ENCODE results near the gene ATP6V0E2.

Gene ATP6V0E2

DNA sequence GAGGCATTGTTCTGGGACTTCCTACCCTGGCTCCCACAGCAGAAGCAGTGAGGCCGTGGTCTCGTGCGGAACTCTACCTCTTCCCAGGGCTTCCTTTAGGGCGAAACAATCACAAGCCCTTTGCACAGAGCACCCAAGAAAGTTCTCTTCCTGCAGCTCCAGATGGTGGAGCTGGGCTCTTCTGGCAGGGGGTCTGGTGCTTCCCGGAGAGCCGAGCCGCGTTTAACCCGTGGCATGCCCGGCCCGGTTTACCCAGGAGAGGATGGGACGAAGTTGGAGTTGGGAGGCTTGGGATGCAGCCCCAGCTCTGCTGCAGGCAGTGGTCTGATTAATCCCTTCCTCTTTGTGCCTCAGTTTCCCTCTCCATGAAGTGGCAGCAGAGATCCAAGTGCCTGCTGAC lies 9.0 kb upstream of the ATP6V0E2 start:
- no peak for DNase-seq

DNA sequence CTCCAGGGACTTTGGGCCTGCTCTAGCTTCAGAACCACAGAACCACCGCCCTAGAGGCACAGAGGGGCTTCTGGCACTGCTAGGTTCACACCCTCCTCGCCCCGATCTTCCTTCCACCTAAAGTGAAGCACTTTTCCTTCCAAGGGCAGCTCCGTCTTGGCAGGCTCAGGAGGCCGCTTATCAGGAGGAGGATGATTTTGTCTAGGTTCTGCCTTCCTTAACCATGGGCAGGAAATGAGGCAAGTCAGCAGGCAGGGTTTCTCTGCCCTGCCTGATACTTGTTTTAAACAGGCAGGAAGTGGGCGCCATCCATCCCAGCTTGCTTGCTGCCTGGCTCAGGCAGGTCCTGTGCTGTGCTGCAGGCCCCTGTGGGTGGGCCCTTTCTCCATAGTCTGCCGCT lies 8.3 kb upstream of the ATP6V0E2 start:
- peak; percentile 30 for DNase-seq

DNA sequence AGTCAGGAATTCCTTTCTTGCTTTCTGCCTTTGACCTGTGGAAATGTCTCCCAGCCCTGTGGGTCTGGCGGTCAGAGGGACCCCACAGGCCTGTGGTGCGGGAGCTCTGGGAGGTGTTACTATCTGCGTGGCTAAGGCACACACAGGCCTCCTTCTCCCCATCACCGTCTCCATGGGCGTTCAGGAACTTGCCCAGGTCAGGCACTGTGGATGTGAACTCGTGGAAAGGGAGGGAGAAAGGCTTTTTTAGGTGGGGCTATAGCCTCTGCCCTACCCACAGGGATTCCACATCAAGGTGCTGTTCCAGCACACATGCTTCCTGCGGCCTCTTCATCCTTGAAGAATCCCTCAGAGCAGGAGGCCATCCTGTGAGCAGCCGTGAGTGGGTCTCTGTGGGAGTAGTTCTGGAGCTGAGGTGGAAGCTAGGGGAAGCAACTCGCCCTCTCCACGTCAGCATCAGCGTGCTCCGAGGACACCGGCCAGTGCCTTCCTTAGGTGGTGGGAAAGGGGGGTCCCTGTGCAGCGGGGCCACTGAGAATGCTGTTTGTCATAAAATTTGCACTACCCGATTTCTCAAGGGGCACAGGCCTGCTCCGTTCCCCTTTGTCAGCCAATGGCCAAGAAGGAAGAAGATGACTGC lies 7.5 kb upstream of the ATP6V0E2 start:
- no peak for DNase-seq

DNA sequence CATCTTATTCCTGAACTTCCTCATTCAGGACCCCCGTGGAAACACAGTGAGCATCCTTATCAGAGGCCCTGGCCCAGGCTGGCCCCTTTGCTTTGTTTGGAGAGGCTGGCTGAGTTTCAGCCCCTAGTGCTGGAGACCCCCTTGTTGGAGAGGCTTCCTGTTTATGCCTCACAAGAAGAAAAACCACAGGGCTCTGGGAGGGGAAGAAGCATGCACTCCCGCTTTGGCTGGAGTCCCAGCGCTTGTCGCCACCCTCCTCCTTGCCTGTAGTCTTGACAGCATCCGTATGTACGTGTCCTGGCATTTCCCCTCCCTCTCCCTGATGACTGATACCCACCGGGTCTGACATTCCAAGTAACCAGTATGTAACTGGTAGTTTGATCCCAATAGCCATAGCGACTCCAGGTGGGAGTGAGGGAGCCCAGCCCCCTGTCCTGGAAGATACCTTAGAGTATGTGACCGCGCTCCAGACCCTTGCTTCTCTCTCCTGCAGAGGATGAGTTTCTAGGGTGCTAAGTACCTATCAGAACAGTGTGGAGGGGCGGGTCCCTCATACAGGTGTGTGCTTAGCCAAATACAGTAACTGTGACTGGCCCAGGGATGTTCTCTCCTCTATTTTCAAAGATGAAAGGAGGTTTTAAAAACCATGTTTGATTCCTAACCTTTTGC lies 6.9 kb upstream of the ATP6V0E2 start:
- DNase-seq, result peak; percentile 12

DNA sequence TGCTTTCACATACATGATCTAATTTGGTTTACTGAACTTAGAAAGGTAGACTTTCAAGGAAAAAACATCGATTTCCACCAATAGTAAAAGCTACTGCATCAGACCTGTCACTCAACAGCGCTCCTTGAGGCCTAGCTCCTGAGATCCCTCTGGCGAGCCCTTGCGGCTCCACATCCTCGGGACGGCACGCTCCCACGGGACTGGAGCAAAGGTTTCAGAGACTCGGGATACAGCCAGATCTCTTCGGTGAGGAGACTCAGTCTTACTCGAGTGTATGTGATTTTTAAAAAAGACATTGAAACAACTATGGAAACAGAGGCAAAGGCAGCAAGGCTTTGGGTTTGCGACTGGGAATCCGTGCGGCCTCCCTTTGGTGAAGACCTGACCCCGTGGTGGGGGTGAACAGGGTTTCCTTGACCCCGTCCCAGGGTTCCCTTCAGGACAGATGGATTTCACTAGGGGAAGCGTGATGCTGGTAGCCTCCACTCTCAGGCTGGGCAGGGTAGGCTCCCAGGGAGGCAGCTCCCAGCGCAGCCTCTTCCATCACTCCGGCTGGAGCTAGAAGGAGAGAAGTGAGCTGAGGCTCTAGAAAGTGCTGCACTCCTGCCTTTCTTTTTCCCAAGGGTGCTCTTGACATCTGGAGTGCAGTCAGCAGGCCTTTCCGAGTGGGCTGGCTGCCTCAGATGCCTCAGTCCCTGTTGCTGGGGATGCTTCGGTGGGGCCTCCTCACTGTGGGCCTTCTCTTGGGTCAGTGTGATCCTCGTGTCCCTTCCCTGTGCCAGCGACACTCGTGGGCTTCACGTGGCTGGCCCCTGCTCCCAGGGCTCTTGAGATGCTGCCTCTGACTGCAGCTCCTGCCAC lies 5.8 kb upstream of the ATP6V0E2 start:
- no peak for DNase-seq

DNA sequence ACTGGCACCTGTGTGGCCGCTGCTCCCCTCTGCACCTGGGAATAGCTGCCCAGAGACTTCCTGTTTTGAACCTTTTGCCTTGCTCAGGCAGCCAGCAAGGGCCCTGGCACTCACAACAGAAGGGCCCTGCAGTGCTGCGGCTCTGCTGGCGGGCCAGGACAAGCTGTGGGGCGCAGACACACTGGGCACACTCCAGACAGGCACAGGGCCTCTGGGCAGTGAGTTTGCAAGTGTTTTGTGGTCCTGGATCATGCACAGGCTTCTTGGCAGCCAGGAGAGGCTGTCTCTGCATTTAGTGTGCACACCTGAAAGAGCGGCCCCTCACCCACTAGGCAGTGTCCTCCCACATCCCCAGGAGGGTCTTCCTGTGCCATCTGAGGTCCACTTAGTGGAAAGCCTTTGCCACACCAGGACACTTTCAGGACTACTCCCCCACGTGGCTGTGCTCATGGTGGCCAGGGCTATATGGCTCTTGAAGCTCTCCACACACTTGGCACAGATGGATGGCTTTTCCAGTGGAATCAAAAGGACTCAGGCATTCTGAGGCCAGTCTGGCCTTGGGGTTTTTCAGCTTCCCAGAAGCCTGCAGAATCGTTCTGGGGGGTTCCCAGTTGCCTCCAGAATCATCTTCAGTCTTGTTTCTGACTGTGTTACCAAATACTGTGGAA lies 5.0 kb upstream of the ATP6V0E2 start:
- no peak for DNase-seq

DNA sequence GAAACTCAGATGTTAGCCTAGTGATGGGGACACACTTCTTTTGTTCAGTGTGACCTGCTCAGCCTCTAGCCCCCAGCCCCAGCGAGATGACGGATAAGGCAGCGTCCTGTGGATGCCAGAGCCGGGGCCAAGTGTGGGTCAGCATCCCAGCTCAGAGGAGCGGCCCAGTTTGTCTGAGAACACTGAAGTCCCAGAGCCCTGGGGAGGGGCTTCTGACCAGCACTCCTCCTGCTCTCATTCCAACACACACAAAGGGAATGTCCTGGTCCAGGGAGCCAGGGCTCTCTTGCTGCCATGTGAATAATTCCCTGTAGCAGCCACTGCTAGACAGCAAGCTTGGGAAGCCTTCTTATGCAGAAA lies 4.5 kb upstream of the ATP6V0E2 start:
- no peak for DNase-seq

DNA sequence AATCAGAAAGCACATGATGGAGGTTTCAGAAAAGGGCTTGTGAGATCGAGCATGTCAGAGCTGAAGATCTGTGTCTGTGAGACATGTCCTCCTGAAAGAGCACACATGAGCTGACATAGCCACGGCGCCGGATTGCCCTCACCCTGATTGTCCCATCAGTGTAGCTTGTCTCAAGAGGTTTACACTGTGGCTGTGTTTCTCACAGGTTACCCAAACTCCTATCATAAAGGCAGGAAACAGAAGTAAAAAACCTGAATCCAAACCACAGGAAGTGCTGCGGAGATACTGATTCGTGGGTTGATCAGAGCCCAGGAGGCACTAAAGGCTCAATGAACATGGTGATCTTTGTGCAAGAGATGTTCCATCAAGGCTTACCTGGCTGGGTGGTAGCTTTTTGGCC lies 3.9 kb upstream of the ATP6V0E2 start:
- no peak for DNase-seq

DNA sequence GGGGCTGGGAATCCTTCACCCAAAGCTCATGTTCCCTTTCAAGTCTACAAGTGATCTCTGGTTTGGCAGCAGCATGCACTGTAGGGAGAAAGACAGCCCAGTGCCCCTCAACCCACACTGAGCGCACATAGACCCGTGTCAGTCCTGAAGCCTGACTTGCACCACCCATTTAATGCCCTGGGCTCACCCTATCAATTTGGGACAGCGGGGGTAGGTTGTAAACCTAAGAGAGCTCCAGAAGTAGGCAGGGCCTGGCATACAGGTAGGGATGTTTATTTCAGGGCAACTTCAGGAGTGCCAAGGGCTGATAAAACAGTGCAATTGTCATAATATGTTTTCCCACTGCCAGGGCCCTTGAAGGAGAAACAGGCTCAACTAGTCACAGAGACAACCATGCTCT lies 3.5 kb upstream of the ATP6V0E2 start:
- no peak for DNase-seq

DNA sequence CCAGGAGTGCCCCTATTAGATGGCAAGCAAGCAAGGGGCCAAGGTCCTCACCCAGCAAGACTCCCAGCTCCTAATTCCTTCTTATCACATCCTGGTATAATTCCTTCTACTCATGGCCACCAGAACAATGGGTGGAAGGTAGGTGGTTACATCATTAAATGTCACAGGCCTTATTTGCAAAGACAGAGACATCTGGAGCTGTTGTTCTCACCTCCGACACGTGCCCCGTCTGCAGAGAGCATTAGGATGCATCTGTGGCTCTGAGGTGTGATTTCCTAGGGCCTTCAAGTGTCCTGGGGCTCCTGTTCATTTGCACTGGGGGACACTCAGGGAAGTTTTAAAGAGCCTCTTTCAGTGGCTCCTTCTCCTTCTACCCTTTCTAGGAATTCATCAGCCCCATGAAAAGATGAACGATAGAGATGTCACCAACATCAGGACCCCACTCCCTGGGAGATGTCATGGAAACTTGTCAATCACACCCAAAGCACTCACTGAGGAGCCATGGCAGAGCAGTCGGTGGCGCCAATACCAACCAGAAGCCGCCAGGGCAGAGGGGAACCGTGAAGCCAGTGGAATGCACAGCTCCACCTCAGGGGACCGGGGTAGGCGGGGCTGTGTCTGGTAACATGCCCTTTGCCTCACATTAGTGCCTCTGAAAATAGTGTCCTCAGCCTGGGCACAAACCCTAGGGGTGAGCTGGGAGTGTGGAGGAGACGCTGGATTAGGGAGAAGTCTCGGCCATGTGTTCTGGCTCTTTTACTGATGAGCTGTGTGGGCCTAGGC lies 2.9 kb upstream of the ATP6V0E2 start:
- DNase-seq, result no peak

DNA sequence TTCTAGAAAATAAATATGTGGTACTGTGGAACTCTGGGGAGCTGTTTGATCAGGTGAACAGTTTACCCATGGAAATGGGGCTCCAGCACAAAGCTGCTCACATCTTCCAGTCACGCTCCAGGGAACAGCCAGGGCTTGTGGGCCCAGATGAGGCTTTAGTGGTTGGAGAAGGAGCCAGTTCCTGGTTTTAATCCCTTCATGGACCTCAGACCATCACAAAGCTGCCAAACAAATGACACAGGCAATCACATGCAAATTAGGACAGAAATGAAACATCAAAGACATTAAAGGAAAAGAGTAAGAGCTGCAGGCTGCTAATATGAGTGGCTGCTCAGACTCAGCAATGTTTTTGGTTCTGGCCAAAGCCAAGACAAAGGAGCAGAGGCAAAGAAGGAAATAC lies 2.2 kb upstream of the ATP6V0E2 start:
- DNase-seq, result no peak

DNA sequence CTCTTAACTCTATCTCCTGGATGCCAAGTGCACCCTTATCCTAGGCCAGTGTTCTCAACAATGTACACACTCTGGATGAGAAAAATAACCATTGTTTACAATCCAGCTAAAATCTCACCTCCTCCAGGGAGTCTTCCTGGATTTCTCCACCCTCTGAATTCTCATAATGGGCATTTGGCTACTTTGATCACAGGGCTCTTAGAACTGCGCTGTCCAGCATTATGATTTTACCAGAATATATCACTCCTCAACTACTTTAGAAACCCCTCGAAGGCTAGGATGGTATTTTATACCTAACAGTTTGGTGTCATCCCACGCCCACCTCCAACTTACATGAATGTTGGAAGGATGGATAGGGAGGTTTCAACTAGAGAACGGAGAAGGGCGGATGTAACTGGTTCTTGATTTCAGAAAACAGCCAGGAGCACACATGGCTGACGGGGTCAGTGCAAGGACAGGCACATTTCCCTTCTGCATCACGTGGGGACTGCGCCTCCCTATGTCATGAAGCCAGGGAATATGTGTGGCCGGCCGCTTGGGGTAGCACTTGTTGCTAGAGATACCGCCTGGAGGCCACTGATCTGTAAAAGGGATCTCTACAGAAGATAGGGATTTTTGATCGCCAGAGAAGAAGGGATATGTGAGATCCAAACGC lies 1.2 kb upstream of the ATP6V0E2 start:
- DNase-seq, result no peak

DNA sequence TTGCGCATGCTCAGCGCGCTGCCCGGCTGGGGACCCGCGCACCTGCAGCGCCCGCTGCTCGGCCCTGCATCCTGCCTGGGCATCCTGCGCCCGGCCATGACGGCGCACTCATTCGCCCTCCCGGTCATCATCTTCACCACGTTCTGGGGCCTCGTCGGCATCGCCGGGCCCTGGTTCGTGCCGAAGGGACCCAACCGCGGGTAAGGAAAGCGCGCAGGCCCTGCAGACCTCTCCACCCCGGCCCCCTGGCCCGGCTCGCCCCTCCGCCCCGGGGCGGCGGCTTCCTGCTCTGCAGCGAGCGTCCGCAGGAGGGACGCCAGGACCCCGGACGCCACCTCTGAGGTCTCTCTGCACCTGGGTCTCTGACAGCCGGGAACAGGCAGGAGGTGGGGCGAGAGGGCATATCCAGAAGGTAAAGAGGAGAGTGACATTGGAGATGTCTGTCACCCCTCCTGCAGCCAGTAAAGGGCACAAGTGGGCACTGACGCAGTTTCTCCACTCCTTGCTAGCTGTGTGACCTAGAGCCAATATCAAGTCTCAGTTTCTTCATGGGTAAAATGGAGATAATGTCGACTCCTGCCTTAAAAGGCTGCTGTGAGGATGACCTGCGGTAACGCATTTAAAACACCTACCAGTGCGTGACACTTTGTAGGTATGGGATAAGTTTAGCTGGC lies 338 bp downstream of the ATP6V0E2 start:
- no peak for DNase-seq

DNA sequence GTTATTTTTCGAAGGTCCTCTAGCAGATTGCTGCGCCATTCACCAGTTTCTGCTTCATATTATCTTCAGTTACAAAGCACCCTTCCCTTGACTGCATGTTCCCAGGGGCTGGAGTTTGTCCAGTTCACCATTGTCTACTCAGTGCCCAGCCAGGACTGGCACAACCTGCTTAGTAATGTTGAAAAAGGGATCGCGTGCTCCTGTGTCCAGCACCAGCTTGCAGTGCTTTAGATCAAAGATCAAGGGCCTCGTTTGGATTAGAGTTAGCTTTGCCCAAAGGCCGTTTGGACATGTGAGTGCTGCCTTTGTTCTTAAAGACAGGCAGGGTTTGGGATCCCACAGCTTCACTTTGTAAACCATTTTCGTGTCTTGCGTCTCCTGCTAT lies 867 bp downstream of the ATP6V0E2 start:
- DNase-seq, result no peak

DNA sequence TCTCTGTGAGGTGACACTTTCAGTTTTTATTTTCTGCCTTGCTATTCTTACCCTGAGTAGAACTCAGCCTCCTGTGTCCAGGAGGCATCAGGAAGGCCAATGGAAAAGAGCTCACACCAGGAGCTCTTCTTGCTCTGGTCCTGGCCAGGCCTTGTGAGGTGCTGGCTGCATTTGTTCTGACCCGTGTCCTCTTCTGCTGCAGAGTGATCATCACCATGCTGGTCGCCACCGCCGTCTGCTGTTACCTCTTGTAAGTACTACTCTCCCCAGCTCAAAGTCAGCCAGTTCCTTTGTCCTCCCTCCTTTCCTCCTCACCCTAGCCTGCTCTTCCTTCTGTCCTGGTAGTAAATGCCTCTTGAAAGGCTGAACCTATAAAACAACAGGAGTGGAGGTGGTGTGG lies 1.6 kb downstream of the ATP6V0E2 start:
- DNase-seq, result no peak

DNA sequence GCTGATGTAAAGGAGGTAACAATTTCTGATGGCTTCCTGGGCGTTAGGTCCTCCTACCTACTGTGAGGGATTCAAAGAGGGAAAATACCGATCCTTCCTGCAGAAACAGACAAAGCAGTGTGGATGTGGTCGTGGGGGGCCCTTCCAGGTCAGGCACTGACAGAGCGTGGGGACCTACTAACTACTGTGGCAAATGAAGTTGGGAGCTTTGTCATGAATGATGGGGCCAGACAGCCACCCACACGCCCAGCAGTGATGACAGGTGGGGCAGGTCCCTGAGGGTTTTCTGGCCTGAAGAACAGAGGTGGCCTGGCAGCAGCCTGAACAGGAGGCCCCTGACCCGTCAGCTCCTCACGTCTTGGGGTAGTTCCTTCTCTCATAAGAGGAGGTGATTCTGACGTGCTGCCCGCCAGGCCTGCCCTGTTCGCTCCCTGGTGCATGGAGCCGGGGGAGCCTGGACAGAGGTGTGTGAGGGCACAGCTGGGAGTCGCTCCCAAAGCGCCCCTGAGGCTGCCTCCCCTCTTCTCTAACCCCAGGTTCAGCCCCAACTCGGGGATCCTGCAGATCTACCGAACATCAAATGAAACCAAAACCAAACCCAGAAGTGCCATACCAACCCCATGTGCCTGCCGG lies 4.2 kb downstream of the ATP6V0E2 start:
- no peak for DNase-seq

DNA sequence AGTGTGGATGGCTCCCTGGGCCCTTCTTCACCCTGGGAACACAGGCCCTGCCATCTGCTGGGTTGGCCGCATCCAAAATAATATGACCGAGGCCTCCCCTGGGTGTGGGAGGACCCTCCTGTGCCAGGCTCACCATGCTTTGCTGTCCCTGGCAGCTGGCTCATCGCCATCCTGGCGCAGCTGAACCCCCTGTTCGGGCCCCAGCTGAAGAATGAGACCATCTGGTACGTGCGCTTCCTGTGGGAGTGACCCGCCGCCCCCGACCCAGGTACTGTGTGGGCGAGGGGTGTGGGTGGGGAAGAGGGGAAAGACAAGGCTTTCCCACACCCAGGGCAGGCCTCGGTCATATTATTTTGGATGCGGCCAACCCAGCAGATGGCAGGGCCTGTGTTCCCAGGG lies 4.8 kb downstream of the ATP6V0E2 start:
- no peak for DNase-seq

DNA sequence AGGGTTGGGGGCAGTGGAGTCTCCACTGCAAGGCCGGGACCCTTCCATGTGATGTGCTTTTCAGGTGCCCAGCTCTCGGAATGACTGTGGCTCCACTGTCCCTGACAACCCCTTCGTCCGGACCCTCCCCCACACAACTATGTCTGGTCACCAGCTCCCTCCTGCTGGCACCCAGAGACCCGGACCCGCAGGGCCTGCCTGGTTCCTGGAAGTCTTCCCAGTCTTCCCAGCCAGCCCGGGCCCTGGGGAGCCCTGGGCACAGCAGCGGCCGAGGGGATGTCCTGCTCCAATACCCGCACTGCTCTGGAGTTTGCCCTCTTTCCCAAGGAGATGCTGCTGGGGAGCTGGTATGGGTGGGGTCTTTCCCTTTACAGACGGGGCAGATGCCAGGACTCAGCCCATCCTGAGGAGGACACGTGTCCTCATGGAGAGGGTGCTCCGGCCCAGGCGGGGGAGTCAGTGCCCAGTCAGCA lies 5.5 kb downstream of the ATP6V0E2 start:
- DNase-seq, result no peak

DNA sequence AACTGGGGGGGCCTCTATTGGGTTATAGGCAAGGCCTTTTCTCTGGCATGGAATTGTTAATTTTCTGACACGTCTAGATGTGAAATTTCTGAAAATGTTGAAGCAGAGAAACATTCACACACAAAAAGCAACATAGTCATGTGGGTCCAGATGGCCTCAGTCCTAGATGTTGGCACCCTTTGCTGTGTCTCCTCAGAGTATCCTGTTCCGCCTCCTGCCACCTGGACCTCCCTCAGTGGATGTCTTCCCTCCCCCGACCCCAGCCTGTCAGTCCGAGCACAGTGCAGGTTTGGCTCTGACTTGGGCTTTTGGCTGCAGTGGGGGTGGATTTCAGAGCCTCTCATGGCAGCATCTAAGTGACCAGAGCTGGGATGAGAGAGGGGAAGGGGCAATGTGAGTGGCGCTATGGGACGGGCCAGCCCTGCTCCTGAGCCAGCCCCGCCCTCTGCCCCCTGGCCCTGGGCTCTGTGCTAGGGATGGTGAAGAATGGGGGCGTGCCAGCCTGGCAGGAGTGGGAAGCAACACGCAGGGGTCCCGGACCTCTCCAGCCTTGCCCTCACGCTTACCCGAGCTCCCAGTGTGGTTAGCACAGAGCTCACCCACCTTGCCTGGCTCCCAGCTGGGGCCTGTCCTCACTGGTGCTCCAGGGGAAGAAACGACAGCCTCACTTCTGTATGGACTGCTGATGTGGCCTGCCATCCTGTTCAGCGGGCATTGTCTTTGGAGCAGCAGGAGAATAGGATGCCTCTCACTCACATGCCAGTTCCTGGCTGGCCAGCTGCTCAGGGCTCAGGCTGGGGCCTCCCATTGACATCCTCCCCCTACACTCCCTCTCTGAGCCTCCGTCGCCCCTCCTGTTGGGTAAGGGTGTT lies 6.2 kb downstream of the ATP6V0E2 start:
- DNase-seq, result no peak
